Activated CD4-positive, alpha-beta T cell treated with anti-CD3 and anti-CD28 coated beads, Interleukin-2, Interleukin-4, amounts not matched to agents 100 ng/mL and 50 ng/mL, durations not matched to agents 16 hours and 8 hours (primary cell): ENCODE data around the gene TAAR8.
"Not testable (repeated sequence)": the region's sequence is repeated elsewhere in the genome, so short reads cannot be mapped to it uniquely, and the experiment has no call there.

Experiments
- DNase-seq: peaks from one replicate; pipeline ENCODE4 v3.0.0-alpha.2; 2020; ENCODE audit warnings: low spot score

The TAAR8 gene, protein sequence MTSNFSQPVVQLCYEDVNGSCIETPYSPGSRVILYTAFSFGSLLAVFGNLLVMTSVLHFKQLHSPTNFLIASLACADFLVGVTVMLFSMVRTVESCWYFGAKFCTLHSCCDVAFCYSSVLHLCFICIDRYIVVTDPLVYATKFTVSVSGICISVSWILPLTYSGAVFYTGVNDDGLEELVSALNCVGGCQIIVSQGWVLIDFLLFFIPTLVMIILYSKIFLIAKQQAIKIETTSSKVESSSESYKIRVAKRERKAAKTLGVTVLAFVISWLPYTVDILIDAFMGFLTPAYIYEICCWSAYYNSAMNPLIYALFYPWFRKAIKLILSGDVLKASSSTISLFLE

DNA sequence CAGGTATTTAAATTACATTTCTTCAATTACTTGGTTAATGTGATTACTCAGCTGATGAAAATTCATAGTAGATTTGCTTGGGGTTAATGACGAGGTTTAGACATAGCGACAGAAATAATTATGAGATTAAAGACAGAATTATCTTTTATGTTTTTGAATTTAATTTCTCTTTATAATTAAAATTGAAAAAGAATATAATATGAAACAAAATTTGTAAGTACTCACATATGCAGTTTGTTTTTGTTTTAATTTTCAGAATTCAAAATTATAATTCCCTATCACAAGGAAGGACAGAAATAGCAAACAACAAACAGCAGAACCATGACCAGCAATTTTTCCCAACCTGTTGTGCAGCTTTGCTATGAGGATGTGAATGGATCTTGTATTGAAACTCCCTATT, at the start of gene TAAR8:
Gene TAAR8, plus strand, starts transcription at position 301 of the 400 bp plus-strand sequence. Its CDS starts 21 bp downstream, at position 322.
- DNase-seq = no peak

DNA sequence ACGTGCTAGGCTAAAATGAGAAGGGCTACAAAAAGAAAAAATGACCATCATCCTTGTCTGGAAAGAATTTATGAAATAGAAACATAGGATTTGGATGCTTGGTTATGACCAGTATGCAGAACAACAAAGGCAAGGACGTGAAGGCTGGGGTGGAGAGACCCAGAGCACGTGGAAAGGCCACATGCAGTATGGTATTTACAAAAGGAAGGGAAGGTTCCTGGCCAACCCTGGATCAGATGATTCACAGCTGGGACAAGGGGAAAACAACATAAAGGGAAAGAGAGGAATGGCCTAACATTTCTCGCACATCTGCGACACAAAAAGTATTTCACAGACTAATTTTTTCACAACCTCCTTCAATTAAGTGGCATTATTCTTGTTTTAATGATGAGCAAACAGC, 47.7 kb upstream of the TAAR8 start:
- DNase-seq = no peak

DNA sequence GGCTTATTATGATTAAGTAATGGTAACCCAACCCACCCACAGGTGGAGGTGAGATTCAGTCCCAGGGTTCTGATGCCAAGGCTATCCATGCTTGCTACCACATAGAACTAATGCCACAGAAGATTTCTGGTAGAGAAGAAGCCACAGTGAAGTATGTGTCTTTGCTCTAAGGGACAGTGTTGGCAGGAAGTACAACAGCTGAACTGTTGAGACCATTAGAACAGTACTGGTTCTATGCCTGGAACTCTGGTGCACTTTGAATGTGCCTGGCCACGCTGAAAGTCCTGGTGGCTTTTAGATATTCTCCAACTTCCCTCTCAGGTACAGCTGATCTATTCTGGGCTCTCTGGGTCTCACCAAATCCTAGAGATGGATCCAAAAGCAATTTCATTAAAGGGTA, 47.3 kb upstream of the TAAR8 start:
- no peak for DNase-seq

DNA sequence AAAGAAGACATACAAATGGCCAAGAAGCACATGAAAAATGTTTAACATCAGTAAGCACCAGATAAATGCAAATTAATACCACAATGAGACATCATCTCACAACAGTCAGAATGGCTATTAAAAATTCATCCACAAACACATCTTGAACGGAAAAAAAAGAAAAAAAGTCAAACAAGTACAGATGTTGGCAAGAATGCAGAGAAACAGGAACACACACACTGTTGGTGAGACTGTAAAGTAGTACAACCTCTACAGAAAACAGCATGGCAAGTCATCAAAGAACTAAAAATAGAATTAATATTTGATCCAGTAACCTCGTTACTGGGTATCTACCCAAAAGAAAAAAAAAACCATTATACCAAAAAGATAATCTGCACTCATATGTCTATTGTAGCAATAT, 46.0 kb upstream of the TAAR8 start:
- no peak for DNase-seq

DNA sequence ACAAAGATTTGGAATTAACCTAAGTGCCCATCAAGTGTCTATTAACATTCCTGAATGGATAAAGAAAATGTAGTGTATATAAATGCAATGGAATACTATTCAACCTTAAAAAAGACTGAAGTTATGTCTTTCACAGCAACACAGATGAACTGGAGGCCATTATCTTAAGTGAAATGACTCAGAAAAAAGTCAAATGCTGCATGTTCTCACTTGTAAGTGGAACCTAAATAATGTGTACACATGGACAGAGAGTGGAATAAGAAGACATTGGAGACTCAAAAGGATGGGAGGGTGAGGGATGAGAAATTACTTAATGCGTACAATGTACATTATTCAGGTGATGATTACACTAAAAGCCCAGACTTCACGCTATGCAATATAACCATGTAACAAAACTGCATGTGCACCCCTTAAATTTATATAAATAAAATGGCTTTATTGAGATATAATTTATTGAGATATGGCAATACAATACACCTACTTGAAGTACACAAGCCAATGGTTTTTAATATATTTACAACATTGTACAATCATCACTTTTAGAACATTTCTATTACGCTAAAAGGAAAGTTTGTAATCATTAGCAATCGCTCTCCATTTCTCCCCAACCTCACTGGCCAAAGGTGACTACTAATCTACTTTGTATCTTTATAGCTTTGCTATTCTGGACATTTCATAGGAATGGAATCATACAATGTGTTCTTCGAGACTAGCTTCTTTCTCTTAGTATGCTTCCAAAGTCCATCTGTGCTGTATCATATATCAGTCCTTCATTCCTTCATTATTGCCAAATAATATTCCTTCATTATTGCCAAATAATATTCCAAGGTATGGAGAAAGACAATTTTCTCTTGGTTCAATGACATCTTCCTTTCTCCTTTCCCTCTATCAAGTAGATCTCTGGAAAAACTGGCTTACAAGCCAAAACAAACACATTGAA, 45.3 kb upstream of the TAAR8 start:
- DNase-seq = no peak

DNA sequence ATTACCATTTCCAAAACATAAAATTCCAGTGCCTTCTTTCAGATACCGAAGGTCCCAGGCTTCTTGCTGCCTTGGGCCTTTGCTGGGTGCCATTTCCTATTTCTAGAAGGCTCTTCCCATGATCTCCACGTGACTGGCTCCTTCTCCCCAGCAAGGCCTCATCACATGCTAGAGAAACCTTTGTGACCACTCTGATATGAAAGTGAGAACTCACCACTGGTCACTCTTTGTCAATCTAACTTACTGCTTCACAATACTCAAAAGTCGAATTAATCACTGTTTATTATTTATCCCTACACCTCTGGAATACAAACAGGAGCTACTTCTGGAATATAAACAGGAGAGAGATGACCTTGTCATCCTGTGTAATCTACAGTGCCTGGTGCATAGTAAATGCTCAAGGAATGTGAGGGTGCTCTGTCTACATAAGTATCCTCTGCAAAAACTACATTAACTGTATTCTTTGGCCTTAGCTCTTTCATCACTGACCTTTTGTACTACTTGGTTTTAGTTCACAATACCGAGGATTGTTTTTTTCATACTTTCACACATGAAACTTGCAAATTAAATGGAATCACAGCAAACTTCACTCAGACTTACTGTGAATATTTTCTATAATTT, 41.2 kb upstream of the TAAR8 start:
- DNase-seq = no peak

DNA sequence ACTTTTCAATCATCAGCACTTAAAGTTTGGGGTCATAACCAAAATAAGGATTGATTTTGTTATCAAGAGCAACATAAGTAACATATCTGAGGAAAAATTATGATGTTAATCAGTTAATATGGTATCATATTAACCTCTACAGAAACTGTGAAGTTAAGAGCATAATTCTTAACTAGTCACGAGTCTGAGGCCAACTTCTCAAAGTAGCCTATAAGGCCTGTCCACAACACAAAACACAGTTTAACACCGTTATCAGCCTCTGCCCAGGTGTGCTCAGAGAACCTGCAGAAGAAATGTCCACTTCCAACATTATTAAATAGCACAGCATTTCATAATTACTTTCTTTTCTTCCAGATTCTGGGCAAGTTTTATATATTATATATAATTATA, 40.6 kb upstream of the TAAR8 start:
- no peak for DNase-seq

DNA sequence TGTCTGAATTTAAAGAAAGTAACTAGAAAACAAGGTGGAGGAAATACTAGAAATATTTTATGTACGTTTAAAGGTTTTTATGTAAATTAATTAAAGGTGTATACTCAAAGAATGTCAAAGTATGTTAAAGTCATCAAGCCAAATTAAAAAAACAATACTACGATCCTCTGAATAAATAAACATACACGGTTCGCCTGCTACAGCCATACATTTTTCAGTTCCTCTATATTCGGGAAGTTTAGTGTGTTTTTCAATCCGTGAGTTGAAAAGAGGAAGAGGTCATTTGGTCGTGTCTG, 40.2 kb upstream of the TAAR8 start:
- DNase-seq = no peak

DNA sequence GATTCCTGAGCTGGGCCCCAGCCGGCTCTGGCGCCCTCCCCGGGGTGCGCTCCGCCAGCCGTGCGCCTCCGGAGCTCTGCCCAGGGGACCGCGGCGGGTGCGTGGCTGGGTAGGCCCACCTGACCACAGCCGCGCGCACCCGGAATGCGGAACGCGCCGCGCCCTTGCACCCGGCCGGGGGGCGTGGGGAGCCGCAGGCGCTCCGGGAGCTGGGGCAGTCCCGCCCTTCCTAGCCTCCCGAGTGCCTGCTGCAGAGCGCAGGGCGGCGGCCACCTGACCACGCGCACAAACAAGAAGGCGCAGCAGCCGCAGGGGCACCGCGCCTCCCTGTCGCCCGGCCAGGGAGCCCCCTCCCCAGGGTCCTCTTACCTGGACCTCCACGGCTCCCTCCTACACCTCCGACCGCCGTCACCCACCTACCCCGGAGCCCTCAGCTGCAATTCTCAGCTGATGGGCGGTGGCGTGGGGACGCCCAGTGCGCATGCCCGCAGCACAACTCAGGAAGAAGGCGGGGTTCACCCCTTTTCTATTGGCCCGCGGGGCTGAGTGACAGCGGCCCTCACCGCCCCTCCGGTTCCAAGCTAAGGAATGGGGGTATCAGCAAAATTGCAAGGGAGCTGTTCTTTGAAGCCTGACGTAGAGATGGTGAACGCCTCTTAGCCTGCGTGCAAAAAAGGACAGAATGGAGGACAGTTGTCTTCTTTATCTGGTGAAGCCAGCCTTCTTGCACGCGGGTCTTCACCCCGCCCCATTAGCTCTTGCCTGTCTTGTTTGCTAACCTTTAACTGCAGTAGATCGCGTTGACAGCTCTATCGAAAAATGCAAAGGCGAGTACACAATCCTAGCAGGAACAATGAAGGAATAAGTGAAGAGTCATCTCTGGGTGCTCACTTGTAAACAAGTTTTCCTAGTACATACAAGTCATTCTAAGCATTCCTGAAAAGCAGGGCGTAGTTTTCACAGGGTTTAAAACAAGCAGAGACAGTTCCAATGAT, 39.5 kb upstream of the TAAR8 start, which contains the start of gene STX7:
Gene STX7, minus strand, starts transcription at position 479 of the 995 bp plus-strand sequence. CDS start 9,586 bp downstream, outside the sequence.
- peak; percentile 87 for DNase-seq

DNA sequence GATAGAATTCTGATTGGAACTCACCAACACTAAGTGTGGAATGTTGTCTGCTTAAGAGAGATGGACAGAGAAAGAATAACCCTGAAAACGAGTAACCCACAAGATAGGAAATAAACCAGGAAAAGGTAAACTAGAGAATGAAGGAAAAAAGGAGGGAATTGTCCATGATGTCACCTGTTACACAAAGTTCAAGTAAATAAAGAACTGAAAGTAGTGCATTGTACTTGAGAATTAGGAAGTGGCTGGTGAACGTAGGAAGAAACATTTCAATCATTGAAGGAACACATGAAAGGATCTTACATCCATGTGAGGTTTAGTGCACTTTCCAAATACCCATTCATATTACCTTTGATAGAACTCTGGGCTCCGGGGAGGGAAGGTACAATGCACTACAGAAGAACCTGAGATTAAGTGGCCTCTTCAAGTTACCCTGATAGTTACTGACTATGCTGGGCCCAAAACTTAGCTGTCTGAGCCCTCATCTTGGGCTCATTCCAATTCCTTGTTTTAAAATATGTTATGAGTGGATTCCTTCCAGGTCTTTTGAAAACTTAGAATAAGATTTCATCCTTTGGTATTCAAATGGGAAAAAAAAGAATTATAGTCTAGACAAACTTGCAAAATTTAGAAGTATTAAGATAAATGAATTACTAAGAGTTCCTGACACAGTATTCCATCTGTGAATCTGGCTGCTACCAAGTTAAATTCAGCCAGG, 38.5 kb upstream of the TAAR8 start:
- no peak for DNase-seq

DNA sequence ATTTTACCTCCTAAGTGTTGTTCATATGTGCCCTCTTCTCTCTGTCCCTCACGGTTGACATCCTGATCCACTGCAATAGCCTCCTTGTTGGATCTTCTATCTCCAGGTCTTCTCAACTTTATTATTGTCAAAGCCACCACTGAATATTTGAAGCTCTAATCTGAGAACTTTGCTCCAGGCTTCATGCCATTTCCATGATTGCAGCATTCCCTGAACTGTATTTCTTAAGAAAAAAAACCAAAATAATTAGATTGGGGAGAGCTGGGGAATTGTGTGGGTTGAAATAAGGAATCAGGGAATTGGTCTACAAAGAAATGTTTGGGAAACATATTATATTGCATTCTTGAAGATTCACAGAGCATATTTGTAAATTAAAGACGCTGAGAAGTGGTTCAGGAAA, 37.1 kb upstream of the TAAR8 start:
- no peak for DNase-seq

DNA sequence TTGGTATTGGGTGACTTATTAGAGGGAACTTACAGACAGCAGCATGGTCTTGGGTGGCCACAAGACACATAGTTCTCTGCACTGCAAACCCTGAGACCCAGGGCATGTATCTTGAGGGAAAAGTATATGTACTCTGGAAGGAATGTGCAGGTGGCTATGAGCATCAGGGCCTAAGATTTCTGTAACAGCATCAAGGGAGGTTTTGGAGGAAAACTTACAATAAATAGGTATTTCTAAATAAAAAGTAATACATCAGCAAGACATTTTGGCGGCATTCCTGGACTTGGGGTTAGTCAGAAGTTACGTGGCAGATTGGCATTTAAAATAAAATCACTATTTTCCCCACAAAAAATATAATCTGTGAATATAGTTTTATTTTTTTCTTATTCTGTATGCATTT, 31.5 kb upstream of the TAAR8 start:
- DNase-seq = no peak

DNA sequence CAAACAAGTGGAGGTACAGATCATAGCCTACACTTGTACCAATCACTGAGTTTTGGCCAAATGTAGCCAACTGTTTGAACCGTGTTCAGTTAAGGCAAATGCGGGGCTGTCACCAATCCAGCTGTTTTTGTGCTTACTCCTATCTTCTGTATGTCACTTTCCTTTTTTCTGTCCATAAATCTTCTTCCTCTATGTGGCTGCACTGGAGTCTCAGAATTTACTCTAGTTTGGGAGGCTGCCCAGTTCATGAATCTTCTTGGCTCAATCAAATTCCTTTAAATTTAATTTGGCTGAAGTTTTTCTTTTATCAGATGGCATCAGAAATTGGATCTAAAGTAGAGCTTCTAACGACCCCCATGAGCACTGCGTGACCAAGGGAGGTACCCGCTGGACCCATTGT, 27.8 kb upstream of the TAAR8 start:
- DNase-seq = no peak

DNA sequence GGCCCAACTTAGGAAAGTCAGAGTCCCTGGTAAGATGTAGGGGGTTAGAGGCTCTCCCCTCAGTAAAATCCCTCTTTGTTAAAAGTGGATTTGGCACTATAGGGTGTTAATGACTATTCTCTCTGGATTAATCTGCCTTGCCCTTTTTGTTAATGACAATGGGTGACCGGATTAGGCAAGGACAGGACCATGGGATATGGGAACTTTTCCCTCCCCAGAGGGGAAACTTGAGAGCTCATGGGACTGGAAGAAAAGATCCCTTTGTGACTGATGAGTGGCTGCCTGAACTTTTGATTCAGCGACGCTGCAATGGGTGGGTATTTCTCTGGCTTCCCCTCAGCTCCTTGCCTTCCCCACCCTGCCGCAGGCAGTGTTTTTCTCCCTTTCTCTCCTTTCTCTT, 26.6 kb upstream of the TAAR8 start:
- DNase-seq = no peak

DNA sequence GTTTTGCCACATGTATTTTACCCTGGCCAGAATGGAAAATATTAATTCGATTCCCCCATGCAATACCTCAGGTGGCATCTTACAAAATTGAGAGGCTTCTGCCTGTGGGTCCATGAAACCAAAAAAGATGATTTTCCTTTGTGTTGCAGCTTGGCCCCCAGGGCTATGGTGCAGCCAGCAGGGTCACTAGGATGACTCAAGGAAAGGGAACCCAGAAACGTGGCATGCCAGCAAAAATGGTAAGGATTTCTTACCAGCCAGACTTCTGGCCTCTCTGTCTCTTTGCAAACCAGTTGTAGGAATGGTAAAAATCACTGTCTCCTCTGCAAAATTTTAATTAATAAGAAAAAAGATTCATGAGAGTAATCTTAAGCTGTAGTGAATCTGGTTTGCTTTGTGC, 26.0 kb upstream of the TAAR8 start:
- no peak for DNase-seq

DNA sequence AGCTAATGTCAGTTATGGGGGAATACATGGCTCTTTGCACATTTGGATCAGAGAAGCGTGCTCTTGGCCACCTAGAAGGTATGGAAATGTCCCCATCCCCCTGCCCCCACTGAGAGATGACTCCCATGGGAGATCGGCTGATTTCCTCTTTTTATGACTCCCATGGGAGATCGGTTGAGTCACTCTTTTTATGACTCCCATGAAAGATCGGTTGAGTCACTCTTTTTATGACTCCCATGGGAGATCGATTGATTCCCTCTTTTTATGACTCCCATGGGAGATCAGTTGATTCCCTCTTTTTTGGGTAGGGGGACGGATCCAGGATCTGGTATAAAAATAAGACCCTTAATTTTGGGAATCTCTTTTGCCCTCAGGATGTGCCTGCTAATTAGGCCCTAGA, 24.7 kb upstream of the TAAR8 start:
- DNase-seq = no peak

DNA sequence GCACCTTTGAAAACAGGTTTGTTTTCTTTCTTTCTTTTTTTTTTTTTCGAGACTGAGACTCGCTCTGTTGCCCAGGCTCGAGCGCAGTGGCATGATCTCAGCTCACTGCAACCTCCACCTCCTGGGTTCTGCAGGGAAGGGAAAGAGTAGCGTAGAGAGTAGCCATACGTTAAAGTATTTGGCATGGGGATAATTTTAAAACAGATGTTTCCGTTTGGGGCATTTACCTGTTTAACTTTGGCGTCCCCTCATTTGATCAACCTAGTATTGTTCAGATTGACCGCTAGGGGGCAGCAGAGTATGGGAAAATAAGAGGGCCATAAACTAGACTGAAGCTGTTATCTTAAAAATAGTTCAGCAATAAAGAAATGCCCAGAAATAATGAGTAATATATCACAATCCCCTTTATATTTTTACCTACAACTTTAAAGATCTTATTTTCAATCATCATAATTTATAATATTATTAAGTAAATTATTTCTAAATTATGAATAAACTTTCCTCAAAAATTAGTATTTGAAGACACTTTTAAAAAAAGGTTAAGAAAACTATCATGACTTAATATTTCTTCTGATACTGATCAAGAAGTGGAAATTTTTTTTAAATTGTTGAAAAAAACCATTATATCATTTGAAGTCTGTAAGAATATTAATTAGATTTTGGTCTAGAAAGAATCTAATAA, 22.0 kb upstream of the TAAR8 start:
- peak; percentile 73 for DNase-seq

DNA sequence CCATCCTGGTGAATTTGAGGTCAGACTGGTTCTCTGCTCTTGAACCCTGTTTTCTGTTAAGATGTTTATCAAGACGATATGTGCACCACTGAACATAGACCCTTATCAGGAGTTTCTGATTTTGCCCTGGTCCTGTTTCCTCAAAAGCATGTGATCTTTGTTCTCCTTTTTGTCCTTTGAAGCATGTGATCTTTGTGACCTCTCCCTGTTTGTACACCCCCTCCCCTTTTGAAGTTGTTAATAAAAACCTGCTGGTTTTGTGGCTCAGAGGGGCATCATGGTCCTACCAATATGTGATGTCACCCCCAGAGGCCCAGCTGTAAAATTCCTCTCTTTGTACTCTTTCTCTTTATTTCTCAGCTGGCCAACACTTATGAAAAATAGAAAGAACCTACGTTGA, 17.9 kb upstream of the TAAR8 start:
- not testable (repeated sequence) for DNase-seq

DNA sequence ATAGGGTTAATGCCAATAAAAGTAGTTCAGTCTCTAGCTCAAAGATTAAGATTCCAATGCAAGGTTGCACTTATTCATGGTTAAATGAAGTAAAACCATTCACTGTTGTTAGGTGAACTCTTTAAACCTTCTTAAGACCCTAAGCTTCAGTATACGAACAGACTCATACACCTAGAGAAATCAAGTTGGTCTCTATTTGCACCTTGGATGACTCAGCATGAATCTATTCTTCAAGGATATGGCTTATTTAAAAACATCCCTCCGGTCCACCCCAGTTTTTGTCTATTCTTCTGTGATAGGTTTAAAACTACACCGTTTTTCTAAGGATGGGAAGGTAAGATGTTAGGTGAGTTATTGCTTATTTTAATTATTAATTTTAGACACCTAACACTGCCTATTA, 15.3 kb upstream of the TAAR8 start:
- DNase-seq = no peak

DNA sequence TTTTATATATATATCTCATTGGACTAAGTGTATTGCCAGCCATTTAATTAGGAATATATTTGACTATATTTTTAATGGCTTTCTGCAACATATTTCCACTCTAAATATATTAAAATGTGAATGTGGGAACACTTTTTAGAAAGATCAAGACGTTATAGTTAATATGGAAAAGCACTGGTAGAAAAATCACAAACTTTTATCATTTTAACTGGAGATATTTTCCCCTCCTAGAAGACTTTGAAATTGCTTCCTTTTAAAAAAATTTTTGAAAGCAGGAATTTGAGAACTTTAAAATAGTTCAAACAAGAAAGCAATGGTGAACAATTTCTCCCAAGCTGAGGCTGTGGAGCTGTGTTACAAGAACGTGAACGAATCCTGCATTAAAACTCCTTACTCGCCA, 14.5 kb upstream of the TAAR8 start, which contains the start of gene TAAR9:
Gene TAAR9, plus strand, starts transcription at position 301 of the 400 bp plus-strand sequence. Its CDS starts 13 bp downstream, at position 314.
- no peak for DNase-seq
